Nephron progenitor cell (in vitro differentiated cells): ENCODE data around the gene NDUFS1.
"Not testable (repeated sequence)": the region's sequence is repeated elsewhere in the genome, so short reads cannot be mapped to it uniquely, and the experiment has no call there.

Experiments used
- DNase-seq: peaks from one replicate; pipeline ENCODE4 v3.0.0; 2021
- H3K27ac Mint-ChIP-seq: 2 replicates; pipeline ENCODE4 v1.8.0; 2021; ENCODE audit warnings: mild to moderate bottlenecking, moderate library complexity, mixed read lengths
- H3K27me3 Mint-ChIP-seq: 2 replicates; pipeline ENCODE4 v1.8.0; 2021; ENCODE audit warnings: mild to moderate bottlenecking, low read depth, mixed read lengths; ENCODE audit not compliant: poor library complexity
- H3K36me3 Mint-ChIP-seq: 2 replicates; pipeline ENCODE4 v1.8.0; 2021; ENCODE audit warnings: low read depth, mixed read lengths
- H3K4me1 Mint-ChIP-seq: 2 replicates; pipeline ENCODE4 v1.8.0; 2021; ENCODE audit warnings: mixed read lengths
- H3K4me3 Mint-ChIP-seq: 2 replicates; pipeline ENCODE4 v1.8.0; 2021; ENCODE audit warnings: mild to moderate bottlenecking, moderate library complexity, mixed read lengths
- H3K9me3 Mint-ChIP-seq: 2 replicates; pipeline ENCODE4 v1.8.0; 2021; ENCODE audit warnings: mild to moderate bottlenecking, moderate library complexity, mixed read lengths
- TF ChIP-seq, protein P1 (sequence below): fragments of 200-600 bp; sonication (generic); IDR thresholded peaks from 2 replicates; pipeline ENCODE4 v1.5.0; 2021; ENCODE audit warnings: antibody characterized with exemption

The NDUFS1 gene

DNA sequence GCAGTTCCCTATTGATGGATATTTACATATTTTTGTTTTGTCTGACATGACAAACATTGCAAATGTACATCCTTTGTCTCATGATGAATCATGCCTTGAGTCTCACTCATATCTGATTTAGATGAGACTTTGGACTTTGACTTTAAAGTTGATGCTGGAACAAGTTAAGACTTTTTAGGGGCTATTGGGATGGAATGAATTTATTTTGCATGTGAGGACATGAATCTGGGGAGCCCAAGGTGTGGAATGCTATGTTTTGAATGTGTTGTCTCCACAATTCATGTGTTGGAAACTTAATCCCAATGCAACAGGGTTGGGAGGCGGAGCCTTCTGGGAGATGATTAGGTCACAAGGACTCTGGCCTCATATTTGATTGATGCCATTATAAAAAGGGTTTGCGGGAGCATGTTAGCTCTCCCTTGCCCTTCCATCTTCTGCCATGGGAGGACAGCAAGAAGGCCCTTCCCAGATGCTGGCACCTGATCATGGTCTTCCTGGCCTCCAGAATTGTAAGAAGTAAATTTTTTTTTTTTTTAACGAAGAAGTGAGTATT is 44.1 kb downstream of the NDUFS1 start:
- no peak for DNase-seq
- no peaks in the 10 kb centered on the region for H3K27me3 Mint-ChIP-seq
- H3K4me3 Mint-ChIP-seq = no peak overlapping the region
- no peak overlapping the region for H3K27ac Mint-ChIP-seq
- TF ChIP-seq, protein P1, sequence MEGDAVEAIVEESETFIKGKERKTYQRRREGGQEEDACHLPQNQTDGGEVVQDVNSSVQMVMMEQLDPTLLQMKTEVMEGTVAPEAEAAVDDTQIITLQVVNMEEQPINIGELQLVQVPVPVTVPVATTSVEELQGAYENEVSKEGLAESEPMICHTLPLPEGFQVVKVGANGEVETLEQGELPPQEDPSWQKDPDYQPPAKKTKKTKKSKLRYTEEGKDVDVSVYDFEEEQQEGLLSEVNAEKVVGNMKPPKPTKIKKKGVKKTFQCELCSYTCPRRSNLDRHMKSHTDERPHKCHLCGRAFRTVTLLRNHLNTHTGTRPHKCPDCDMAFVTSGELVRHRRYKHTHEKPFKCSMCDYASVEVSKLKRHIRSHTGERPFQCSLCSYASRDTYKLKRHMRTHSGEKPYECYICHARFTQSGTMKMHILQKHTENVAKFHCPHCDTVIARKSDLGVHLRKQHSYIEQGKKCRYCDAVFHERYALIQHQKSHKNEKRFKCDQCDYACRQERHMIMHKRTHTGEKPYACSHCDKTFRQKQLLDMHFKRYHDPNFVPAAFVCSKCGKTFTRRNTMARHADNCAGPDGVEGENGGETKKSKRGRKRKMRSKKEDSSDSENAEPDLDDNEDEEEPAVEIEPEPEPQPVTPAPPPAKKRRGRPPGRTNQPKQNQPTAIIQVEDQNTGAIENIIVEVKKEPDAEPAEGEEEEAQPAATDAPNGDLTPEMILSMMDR = no peak
- H3K4me1 Mint-ChIP-seq = no peaks in the 10 kb centered on the region
- H3K9me3 Mint-ChIP-seq = peaks cover 5% of the 10 kb centered on the region
- H3K36me3 Mint-ChIP-seq = peaks cover 54% of the 10 kb centered on the region

DNA sequence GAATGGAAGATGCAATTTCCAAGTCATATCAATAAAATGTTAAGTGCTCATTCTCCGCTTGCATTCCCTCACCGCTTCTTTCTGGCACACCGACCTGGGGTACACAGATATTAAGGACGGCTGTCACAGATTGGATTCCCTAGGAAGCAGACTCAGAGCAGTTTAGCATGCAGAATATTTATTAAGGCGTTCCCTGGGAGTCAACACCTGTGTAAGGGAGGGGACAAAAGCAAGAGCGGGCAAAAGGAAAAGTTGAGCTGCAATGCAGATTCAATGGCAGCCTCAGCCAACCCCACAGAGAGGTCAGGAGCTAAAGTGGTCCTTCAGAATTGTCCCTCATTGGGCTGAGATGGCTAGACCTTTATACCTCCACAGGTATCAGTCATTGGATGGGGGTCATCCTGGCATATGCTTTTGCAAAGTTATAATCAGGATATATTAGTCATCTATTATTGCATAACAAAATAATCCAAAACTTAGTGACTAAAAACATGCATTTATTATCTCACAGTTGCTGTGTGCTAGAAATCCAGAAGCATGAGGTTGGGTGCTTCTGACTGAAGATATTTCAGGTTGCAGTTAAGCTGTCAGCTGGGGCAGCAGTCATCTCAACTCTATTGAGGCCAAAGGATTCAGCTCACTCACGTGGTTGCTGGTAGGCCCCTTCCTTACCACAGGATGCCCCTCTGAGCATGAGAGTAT is 46.2 kb downstream of the NDUFS1 start:
- TF ChIP-seq, protein P1 = no peak
- peaks cover 3% of the 10 kb centered on the region for H3K27me3 Mint-ChIP-seq
- no peaks in the 10 kb centered on the region for H3K4me1 Mint-ChIP-seq
- peaks cover 5% of the 10 kb centered on the region for H3K9me3 Mint-ChIP-seq
- no peak overlapping the region for H3K27ac Mint-ChIP-seq
- no peak overlapping the region for H3K4me3 Mint-ChIP-seq
- DNase-seq = no peak
- H3K36me3 Mint-ChIP-seq = peaks cover 49% of the 10 kb centered on the region

DNA sequence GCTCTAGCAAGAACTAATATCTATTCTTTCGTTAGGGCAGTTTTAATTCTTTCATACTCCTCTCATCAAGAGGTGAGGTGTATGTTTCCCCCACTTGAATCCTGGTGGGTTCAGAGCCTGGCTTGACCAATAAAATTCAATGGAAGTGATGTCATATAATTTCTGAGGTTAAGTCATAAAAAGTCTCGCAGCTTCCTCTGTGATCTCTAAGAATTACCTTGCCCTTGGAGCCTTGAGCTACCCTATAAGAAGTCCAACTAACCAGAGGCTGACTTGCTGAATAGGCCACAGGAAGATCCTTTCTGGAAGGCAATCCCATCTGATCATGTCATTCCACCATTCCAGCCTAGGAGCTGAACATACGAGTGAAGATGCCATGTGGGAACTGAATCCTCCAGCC is 47.1 kb downstream of the NDUFS1 start:
- TF ChIP-seq, protein P1 = no peak
- no peak for DNase-seq
- Mint-ChIP-seq H3K27me3 (peaks cover 3% of the 10 kb centered on the region), H3K4me1 (no peaks in the 10 kb centered on the region), H3K27ac (no peak overlapping the region), H3K9me3 (peaks cover 5% of the 10 kb centered on the region), H3K36me3 (peaks cover 42% of the 10 kb centered on the region), H3K4me3 (no peak overlapping the region)

DNA sequence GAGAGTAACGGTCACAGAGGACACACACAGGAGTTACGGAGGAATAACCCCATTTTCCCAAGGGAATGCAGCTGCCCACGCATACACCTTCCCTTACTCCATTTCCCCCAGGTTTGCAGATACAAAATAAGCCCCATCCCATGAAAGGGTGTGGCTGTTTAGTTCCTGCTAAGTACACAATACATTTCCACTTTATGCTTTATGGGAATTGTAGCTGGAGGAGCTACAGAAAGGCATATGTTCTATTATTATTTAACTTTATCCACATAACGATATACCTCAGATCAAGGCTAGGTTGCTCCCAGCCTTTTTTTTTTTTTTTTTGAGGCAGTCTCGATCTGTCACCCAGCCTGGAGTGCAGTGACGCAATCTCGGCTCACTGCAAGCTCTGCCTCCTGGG is 50.5 kb downstream of the NDUFS1 start:
- H3K27me3 Mint-ChIP-seq = peaks cover 3% of the 10 kb centered on the region
- H3K36me3 Mint-ChIP-seq = peaks cover 16% of the 10 kb centered on the region
- H3K27ac Mint-ChIP-seq = no peak overlapping the region
- no peaks in the 10 kb centered on the region for H3K4me1 Mint-ChIP-seq
- TF ChIP-seq, protein P1 = no peak
- DNase-seq = no peak
- no peaks in the 10 kb centered on the region for H3K9me3 Mint-ChIP-seq
- no peak overlapping the region for H3K4me3 Mint-ChIP-seq

DNA sequence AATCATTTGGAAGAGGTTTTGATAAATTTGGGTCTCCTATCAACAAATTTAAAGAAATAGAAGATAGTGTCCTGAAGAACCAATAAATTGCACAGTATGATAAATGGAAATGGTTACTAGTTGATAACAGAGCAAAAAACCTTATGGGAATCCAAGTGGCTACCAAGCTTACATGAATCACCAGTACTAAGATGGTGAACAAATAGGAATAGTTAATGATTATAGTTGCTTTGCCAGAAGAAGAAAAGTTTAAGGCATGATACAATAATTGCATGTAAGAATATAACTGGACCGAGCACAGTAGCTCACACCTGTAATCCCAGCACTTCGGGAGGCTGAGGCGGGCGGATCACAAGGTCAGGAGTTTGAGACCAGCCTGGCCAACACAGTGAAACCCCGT is 53.7 kb downstream of the NDUFS1 start:
- Mint-ChIP-seq H3K4me1 (no peaks in the 10 kb centered on the region), H3K9me3 (no peaks in the 10 kb centered on the region), H3K36me3 (no peaks in the 10 kb centered on the region), H3K27ac (no peak overlapping the region), H3K4me3 (no peak overlapping the region), H3K27me3 (peaks cover 3% of the 10 kb centered on the region)
- no peak for DNase-seq
- TF ChIP-seq, protein P1 = no peak

DNA sequence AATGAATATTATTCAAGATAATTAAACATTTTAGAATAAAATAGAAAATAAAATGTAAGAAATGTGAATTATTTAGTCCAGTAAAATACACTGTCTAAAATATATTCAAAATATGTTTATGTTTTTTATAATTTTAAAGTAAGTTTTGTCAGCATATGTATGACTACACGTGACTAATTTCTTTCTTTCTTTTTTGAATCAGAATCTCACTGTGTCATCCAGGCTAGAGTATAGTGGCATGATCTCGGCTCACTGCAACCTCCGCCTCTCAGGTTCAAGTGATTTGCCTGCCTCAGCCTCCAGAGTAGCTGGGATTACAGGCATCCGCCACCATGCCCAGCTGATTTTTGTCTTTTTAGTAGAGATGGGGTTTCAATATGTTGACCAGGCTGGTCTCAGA is 54.2 kb downstream of the NDUFS1 start:
- DNase-seq = no peak
- TF ChIP-seq, protein P1 = no peak
- peaks cover 6% of the 10 kb centered on the region for H3K27me3 Mint-ChIP-seq
- no peaks in the 10 kb centered on the region for H3K4me1 Mint-ChIP-seq
- no peaks in the 10 kb centered on the region for H3K9me3 Mint-ChIP-seq
- peaks cover 2% of the 10 kb centered on the region for H3K36me3 Mint-ChIP-seq
- H3K27ac Mint-ChIP-seq = no peak overlapping the region
- no peak overlapping the region for H3K4me3 Mint-ChIP-seq

DNA sequence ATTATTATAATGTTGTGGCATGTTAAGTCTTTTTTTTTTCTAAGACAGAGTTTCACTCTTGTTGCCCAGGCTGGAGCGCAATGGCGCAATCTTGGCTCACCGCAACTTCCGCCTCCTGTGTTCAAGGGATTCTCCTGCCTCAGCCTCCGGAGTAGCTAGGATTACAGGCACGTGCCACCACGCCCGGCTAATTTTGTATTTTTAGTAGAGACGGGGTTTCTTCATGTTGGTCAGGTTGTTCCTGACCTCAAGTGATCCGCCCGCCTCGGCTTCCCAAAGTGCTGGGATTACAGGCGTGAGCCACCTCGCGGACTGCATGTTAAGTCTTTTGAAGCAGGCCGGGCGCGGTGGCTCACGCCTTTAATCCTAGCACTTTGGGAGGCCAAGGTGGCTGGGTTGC is 60.4 kb downstream of the NDUFS1 start:
- not testable (repeated sequence) for H3K4me3 Mint-ChIP-seq, H3K9me3 Mint-ChIP-seq, DNase-seq, H3K27me3 Mint-ChIP-seq, H3K36me3 Mint-ChIP-seq, H3K4me1 Mint-ChIP-seq, H3K27ac Mint-ChIP-seq
